GM19025 (cell line): ENCODE data around the gene PARN.

Experiments used
- ATAC-seq: cut with Tn5 transposase; IDR thresholded peaks from one replicate; pipeline ENCODE4 v1.9.1; 2021; ENCODE audit warnings: mild to moderate bottlenecking, low read depth, moderate library complexity; ENCODE audit not compliant: unreplicated experiment

The PARN gene

DNA sequence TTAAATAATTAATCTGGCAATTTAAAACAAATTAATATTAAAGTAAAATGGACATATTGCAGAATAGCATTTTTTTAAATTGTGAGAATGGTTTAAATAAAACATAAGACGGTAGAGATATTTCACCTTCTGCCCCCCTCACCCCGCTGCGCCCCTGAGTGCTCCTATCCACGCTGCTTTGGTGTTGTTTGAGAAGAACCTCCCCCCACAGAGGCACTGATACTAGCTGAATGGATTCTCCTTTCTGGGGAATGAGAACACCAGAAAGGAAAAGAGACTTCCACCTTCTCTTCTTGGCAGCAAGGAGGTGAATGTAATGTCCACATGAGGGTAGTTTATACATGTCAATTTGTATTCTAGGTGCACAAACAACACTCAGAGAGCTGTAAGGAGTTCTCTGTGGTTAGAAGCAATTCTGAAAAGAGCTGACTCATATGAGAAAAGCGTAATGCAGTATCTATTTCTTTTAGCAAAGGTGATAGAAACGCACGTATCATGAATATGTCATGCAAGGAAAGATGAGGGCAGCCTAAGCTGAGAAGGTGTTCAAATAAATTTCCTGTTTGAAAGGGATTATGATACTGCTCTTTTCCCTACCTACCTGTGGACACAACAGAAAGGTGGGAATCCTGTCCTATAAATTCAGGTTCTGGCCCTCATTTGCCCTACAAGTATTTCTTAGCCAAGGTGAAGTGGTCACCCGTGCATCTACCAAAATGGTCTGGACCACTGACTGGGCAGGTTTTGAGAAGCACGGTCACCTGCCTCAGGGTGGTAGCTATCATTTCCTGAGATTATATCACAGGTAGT is 126.9 kb downstream of the PARN start:
- peak; percentile 78 for ATAC-seq

- no peak for ATAC-seq
Observed at GRCh38 chr16:14502256-14502875, 127.7 kb downstream of the PARN start.

DNA sequence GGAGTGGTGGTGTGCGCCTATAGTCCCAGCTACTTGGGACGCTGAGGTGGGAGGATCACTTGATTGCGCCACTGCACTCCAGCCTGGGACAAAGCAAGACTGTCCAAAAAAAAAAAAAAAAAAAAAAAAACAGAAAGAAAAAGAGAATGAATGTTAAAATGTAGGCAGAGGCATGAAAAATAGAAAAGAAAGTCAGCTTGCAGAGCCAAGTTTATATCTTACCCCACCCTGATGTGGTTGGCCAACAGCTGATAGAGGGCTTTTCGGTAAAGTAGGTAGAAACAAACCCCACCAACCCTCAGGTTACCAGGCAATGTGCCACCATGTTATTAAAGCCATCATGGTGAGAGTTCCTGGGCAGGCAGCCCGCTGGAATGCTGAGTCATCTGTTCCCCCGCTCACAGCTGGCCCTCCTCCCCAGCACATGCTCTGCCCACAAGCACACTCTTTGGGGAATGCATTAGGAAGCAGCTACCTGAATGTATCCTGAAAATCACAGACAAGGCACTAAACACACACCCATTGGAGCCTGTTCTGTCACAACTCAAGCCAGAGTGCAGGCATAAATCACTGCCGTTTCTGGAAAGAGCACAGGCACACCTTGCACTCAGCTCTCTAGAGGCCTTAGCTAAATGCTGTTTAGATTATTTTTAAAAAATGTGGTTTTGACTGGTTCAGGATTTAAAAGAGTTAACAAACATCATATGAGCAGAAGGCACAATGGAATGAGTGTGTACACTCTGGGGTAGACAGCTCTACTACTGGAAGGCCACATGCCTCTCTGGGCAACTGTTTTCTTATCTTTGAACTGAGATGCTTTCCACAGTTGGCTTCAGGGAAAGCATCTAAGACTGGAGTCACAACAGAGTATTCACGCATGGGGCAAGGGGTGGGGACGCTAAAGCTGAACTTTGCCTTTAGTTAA is 128.5 kb downstream of the PARN start:
- ATAC-seq = no peak

- no peak for ATAC-seq
Observed at GRCh38 chr16:14500791-14501190, 129.3 kb downstream of the PARN start.

DNA sequence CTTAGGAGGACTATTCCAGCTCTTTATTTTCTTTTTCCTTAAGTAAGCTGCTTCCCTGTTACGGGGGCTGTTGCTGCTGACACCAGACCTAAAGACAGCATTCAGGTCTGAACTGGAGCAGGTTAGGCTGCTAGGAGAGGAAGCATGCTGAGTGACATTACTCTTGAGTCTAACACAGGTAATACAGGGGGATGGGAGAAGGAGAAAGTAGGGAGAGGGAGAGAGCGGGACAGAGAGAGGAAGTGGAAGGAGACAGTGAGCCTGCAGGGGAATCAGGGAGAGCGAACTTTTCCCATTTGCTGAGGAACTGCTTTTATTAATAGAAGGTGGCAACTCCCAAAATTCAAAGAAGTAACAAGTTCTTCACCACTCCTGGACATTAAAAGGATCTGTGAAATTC is 130.9 kb downstream of the PARN start:
- ATAC-seq = no peak

GRCh38 chr16:14497245-14498082 is 132.6 kb downstream of the PARN start:
- no peak for ATAC-seq

DNA sequence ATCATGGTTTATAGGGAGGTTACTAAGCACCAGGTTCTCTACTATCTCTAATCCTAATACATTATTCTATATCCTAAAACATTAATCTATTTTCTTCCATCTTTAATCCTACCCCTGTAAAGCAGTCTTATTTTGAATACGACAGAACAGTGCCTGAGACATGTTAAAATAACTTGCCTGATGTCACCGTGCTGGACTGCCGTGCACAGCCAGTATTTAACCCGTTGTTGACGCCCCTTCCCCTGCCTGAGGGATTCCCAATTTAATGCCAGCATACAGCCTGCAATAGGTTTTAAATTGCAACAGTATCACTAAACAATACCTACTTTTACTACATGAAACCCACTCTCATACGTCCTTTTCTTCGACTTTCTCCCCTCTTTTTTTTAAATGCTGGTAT is 133.3 kb downstream of the PARN start:
- ATAC-seq = no peak

- no peak for ATAC-seq
Observed at GRCh38 chr16:14496047-14496770, 133.9 kb downstream of the PARN start.

DNA sequence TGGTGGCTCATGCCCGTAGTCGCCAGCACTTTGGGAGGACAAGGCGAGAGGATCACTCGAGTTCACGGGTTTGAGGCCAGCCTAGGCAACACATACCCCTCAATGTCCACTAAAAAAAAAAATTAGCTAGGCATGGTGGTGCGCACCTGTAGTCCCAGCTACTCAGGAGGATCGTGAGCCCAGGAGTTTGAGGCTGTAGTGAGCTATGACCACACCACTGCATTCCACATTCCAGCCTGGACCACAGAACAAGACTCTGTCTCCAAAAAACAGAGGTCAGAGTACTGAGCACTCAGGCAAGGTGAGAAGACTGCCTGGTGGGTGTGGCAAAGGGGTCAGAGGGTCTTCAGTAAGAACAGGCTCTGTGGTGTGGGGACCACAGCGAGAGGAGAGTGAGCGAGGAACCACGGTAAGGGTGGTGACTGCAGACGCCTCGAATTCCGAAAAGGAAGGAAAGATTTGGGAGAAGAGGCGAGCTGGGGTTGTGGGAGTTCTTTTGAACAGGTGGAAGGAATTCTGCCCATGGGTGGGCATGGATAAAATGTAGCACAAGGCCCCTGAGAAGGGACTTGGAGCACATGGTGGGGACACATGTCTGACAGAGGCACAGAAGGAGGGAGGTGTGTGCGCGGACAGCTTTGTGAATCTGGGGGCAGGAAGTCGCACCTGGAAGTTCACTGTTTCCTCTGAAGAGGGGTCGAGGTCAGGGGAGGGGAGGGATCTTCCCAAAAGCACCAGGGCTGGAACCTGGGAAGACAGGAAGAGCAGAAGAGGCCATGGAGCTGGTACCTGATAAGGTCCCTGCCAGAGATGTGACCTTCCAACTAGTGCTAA is 134.6 kb downstream of the PARN start:
- no peak for ATAC-seq

DNA sequence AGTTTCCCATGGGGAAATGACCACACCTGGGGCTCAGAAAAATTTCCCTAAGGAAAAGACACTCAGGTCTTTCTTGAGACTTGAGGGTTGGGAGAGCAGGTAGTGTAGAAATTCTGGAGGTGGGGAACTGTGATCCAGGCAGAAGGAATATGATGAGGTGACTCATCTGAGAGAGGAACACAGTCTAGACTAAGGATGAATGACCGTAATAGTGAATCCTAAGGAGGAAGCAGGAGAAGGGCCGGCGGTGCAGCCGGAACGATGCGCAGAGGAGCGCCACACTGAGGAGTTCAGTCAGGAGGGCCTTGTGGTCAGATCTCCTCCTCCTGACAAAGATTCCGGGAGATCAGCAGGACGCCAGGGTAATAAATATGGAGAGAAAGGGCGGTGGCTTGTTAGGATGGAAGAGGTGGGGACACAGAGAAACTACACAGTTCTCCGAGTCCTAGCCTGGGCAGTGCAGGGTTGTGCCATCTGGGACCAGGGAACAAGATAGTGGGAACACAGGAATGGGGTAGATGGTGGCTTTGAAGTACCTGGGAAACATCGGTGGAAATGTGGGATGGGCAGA is 135.6 kb downstream of the PARN start:
- no peak for ATAC-seq

GRCh38 chr16:14493791-14494190 is 136.3 kb downstream of the PARN start:
- ATAC-seq = no peak

DNA sequence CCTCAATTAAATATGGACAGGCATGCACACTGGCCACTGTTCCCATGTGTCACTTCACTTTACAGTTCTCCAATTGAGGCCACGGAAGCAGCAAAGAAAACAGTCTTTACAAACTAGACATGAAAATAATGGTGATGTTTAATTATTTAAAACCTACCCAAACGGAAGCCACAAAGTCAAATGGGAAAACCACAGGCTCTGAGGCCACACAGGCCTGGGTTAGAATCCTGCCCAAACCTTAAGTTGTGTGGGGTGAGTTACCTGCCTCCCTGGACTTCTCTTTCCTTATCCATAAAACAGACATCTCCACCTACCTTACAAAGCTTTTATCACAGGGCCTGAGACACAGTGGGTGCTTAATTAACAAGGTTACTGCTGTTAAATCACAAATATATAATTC is 137.4 kb downstream of the PARN start:
- ATAC-seq = no peak

- ATAC-seq = no peak
Observed at GRCh38 chr16:14491861-14492529, 138.1 kb downstream of the PARN start.

DNA sequence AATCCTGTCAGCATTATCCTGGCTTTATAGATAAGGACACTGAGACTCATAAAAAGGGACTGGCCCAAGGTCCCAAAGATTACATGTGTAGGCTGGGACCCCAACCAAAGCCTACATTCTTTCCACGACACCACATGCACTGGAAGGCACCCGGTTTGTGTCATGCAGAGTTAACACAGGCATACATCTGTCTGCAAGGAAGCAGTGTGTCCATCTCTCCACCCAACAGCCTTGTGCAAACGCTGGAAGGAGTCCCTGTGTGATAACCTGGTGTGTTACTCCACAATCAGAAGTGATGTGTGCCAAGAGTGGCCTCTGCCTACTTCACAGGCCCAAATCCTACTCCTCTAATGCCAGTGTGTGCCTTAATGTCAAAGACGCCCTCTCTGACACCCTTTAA is 139.8 kb downstream of the PARN start:
- ATAC-seq = no peak

DNA sequence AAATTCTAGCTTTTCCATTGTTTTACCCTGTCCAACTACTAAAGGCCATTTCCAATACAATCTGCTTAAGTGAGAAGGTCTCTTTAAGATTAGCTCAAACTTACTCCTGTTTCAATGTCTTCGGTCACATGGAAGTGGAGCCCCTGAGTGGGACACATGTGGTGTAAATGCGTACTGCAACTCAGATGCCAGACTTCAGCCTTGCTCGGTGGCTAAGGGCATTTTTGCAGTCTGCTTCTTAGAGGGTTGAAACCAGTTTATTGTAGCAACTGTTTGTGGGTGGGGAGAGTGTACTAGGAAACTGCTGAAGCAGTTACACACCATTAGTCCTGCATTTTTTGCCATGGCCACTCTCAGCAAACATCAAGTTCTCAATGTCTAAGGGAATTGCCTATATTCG is 140.6 kb downstream of the PARN start:
- ATAC-seq = no peak

DNA sequence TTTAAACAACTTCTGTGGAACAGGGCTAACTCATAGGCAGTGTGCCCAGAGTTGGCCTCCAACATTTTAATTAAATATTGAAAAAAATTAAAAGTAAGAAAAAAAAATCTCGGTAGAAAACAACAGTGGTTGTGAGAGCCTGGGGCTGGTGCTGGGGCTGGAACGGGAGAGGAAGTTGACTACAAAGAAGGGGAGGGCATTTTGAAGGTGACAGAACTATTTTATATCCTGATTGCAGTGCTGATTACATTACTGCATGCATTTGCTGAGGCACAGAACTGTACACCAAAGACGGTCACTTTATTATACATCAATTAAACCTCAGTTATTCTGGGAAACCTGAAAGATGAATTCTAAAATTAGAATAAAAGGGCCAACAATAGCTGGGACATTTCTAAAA is 142.5 kb downstream of the PARN start:
- ATAC-seq = no peak

- no peak for ATAC-seq
Observed at GRCh38 chr16:14486520-14487303, 143.3 kb downstream of the PARN start.
